VCaP (cell line): ENCODE data around the gene PCDHGB2.

Source experiments
- H3K27ac ChIP-seq: fragments of 450-650 bp; 2 replicates; pipeline ENCODE4 v1.5.1; 2017
- CTCF ChIP-seq: fragments of 450-650 bp; conservative IDR thresholded peaks from 2 replicates; pipeline ENCODE4 v1.5.1; 2017; ENCODE audit warnings: mild to moderate bottlenecking, moderate library complexity

Gene PCDHGB2

DNA sequence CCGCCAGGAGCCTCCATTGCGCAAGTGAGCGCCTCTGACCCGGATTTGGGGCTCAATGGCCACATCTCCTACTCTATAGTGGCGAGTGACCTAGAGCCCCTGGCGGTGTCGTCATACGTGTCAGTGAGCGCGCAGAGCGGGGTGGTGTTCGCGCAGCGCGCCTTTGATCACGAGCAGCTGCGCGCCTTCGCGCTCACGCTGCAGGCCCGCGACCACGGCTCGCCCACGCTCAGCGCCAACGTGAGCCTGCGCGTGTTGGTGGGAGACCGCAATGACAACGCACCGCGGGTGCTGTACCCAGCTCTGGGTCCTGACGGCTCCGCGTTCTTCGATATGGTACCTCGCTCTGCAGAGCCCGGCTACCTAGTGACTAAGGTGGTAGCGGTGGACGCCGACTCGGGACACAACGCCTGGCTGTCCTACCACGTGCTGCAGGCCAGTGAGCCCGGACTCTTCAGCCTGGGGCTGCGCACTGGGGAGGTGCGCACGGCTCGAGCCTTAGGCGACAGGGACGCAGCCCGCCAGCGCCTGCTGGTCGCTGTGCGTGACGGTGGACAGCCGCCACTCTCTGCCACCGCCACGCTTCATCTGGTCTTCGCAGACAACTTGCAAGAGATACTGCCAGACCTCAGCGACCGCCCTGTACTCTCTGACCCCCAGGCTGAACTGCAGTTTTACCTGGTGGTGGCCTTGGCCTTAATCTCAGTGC lies 50.0 kb downstream of the PCDHGB2 start:
- no peak overlapping the region for H3K27ac ChIP-seq
- no peak for TF ChIP-seq CTCF

GRCh38 chr5:141411575-141411974 lies 51.8 kb downstream of the PCDHGB2 start:
- no peak overlapping the region for H3K27ac ChIP-seq
- TF ChIP-seq CTCF: no peak
